Measurements from ENCODE around the gene RSRP1. TPM values are rescaled to one million over a fixed set of nuclear protein-coding genes. Genes with fewer than 3 reads are reported as not detected.

Gene RSRP1
- total and polyA plus RNA-seq, 2 of the 13 experiments (the other 11 are each of a cell fraction or from before 2014, with no cell fraction given), result 43.9 to 52.8 TPM

GRCh38 chr1:25245809-25246599, 1.2 kb downstream of the RSRP1 start (continued):
- peak; percentile 73 for TF ChIP-seq NR2F6 (IDR thresholded peaks at IDR 0.05)
- peak; percentile 48; the same call in 1 of the 2 replicates for TF ChIP-seq NR2F6 (CRISPR knock-in tag; IDR thresholded peaks at IDR 0.05)
- no peak for TF ChIP-seq SNAPC2 (CRISPR knock-in tag; IDR thresholded peaks at IDR 0.05)
- no peak for TF ChIP-seq ZBTB37 (CRISPR knock-in tag; IDR thresholded peaks at IDR 0.05)
- peak; percentile 27; the same call in 1 of the 2 replicates for TF ChIP-seq SALL1 (CRISPR knock-in tag; IDR thresholded peaks at IDR 0.05)
- TF ChIP-seq, protein P1, sequence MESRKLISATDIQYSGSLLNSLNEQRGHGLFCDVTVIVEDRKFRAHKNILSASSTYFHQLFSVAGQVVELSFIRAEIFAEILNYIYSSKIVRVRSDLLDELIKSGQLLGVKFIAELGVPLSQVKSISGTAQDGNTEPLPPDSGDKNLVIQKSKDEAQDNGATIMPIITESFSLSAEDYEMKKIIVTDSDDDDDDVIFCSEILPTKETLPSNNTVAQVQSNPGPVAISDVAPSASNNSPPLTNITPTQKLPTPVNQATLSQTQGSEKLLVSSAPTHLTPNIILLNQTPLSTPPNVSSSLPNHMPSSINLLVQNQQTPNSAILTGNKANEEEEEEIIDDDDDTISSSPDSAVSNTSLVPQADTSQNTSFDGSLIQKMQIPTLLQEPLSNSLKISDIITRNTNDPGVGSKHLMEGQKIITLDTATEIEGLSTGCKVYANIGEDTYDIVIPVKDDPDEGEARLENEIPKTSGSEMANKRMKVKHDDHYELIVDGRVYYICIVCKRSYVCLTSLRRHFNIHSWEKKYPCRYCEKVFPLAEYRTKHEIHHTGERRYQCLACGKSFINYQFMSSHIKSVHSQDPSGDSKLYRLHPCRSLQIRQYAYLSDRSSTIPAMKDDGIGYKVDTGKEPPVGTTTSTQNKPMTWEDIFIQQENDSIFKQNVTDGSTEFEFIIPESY (CRISPR knock-in tag; IDR thresholded peaks at IDR 0.05), result 0 out of 2 replicates have a peak, but pooled peaks have one; percentile 10
- TF ChIP-seq, protein P2, sequence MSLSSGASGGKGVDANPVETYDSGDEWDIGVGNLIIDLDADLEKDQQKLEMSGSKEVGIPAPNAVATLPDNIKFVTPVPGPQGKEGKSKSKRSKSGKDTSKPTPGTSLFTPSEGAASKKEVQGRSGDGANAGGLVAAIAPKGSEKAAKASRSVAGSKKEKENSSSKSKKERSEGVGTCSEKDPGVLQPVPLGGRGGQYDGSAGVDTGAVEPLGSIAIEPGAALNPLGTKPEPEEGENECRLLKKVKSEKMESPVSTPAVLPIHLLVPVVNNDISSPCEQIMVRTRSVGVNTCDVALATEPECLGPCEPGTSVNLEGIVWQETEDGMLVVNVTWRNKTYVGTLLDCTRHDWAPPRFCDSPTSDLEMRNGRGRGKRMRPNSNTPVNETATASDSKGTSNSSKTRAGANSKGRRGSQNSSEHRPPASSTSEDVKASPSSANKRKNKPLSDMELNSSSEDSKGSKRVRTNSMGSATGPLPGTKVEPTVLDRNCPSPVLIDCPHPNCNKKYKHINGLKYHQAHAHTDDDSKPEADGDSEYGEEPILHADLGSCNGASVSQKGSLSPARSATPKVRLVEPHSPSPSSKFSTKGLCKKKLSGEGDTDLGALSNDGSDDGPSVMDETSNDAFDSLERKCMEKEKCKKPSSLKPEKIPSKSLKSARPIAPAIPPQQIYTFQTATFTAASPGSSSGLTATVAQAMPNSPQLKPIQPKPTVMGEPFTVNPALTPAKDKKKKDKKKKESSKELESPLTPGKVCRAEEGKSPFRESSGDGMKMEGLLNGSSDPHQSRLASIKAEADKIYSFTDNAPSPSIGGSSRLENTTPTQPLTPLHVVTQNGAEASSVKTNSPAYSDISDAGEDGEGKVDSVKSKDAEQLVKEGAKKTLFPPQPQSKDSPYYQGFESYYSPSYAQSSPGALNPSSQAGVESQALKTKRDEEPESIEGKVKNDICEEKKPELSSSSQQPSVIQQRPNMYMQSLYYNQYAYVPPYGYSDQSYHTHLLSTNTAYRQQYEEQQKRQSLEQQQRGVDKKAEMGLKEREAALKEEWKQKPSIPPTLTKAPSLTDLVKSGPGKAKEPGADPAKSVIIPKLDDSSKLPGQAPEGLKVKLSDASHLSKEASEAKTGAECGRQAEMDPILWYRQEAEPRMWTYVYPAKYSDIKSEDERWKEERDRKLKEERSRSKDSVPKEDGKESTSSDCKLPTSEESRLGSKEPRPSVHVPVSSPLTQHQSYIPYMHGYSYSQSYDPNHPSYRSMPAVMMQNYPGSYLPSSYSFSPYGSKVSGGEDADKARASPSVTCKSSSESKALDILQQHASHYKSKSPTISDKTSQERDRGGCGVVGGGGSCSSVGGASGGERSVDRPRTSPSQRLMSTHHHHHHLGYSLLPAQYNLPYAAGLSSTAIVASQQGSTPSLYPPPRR (CRISPR knock-in tag; IDR thresholded peaks at IDR 0.05; ENCODE audit: borderline replicate concordance), result no peak
- TF ChIP-seq ZNF747 (CRISPR knock-in tag; IDR thresholded peaks at IDR 0.05; ENCODE audit: borderline replicate concordance), result 0 out of 2 replicates have a peak, but pooled peaks have one; percentile 2
- 0 out of 2 replicates have a peak, but pooled peaks have one; percentile 9 for TF ChIP-seq NCOA1 (CRISPR knock-in tag; IDR thresholded peaks at IDR 0.05)
- TF ChIP-seq NR2C2 (CRISPR knock-in tag; IDR thresholded peaks at IDR 0.05; ENCODE audit: borderline replicate concordance), result peak; percentile 91
- TF ChIP-seq HNRNPH1 (optimal IDR thresholded peaks at IDR 0.05; ENCODE audit: low read depth, low read length), result no peak
- TF ChIP-seq HOXA3 (CRISPR knock-in tag; IDR thresholded peaks at IDR 0.05), result 0 out of 2 replicates have a peak, but pooled peaks have one; percentile 19
- TF ChIP-seq, protein P3, sequence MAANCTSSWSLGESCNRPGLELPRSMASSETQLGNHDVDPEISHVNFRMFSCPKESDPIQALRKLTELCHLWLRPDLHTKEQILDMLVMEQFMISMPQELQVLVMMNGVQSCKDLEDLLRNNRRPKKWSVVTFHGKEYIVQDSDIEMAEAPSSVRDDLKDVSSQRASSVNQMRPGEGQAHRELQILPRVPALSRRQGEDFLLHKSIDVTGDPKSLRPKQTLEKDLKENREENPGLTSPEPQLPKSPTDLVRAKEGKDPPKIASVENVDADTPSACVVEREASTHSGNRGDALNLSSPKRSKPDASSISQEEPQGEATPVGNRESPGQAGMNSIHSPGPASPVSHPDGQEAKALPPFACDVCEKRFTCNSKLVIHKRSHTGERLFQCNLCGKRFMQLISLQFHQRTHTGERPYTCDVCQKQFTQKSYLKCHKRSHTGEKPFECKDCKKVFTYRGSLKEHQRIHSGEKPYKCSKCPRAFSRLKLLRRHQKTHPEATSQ (CRISPR knock-in tag; IDR thresholded peaks at IDR 0.05; ENCODE audit: borderline replicate concordance), result no peak
- 0 out of 2 replicates have a peak, but pooled peaks have one; percentile 20 for TF ChIP-seq NFYC (CRISPR knock-in tag; IDR thresholded peaks at IDR 0.05)
- peak; percentile 5; the same call in 1 of the 2 replicates for TF ChIP-seq KDM2A (CRISPR knock-in tag; IDR thresholded peaks at IDR 0.05; ENCODE audit: borderline replicate concordance, low read depth)
- TF ChIP-seq, protein P4, sequence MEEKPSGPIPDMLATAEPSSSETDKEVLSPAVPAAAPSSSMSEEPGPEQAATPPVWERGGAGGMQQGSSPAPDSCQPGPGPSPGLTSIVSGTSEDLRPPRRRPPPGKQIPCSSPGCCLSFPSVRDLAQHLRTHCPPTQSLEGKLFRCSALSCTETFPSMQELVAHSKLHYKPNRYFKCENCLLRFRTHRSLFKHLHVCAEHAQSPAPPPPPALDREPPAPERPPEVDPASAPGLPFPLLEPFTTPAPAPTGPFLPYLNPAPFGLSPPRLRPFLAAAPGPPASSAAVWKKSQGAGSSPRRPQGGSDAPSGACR (CRISPR knock-in tag; IDR thresholded peaks at IDR 0.05), result 0 out of 2 replicates have a peak, but pooled peaks have one; percentile 10
